SK-N-SH (cell line): ENCODE results near the gene GEMIN7. TPM values are rescaled to one million over a fixed set of nuclear protein-coding genes. Genes with fewer than 3 reads are reported as not detected.

Source experiments
- CTCF ChIA-PET: fragments of 300-600, 350-600 bp; formaldehyde crosslinking; extraction: SDS; loops from one replicate; lab custom pipeline; 2021; lab: Yijun Ruan, JAX
- POLR2A ChIA-PET: fragments of 350-600 bp; sonication (Branson Sonifier 250); formaldehyde crosslinking; extraction: SDS; loops from one replicate; lab custom pipeline; 2020; ENCODE audit warnings: antibody characterized with exemption, inconsistent platforms; lab: Yijun Ruan, JAX
- DNase-seq: peaks from one replicate; pipeline ENCODE4 v3.0.0; 2012
- H2AFZ ChIP-seq: fragments of 200-600 bp; sonication (generic); 2 replicates; pipeline ENCODE4 v1.8.1; 2016; ENCODE audit warnings: antibody characterized with exemption, mild to moderate bottlenecking, low read depth
- H3F3A ChIP-seq: fragments of 200-600 bp; sonication (generic); replicated peaks from 2 replicates; pipeline ENCODE3; 2016; ENCODE audit warnings: antibody characterized with exemption, mild to moderate bottlenecking; ENCODE audit not compliant: insufficient read depth
- H3K27ac ChIP-seq, 2 experiments: fragments of 200-500 bp in 1 of 2; fragments of 200-600 bp in 1 of 2; sonication (Bioruptor generic) in 1 of 2; sonication (generic), shearing (Covaris generic) in 1 of 2; 2 replicates each; pipeline versions ENCODE4 v1.5.1 to v1.6.1; 2014 to 2016; ENCODE audit warnings: low read depth in 2 of 2, inconsistent platforms in 1 of 2, low read length in 1 of 2, mild to moderate bottlenecking in 1 of 2, mixed read lengths in 1 of 2
- H3K27me3 ChIP-seq: fragments of 200-600 bp; sonication (generic), shearing (Covaris generic); 2 replicates; pipeline ENCODE4 v1.6.1; 2016; ENCODE audit warnings: mixed run types; ENCODE audit not compliant: insufficient read depth
- H3K36me3 ChIP-seq, 2 experiments: fragments of 200-500 bp in 1 of 2; fragments of 200-600 bp in 1 of 2; sonication (Bioruptor generic) in 1 of 2; sonication (generic) in 1 of 2; replicated peaks in 1 of 2; 2 replicates each; pipeline versions ENCODE3 to v1.5.1; 2014 to 2016; ENCODE audit warnings: low read length in 1 of 2, mild to moderate bottlenecking in 1 of 2; ENCODE audit not compliant: insufficient read depth in 2 of 2, control insufficient read depth in 1 of 2
- H3K4me1 ChIP-seq, 2 experiments: fragments of 200-500 bp in 1 of 2; fragments of 200-600 bp in 1 of 2; sonication (Bioruptor generic) in 1 of 2; sonication (generic), shearing (Covaris generic) in 1 of 2; 2 replicates each; pipeline versions ENCODE4 v1.5.1 to v1.6.1; 2014 to 2016; ENCODE audit warnings: low read depth in 1 of 2, low read length in 1 of 2, mixed run types in 1 of 2; ENCODE audit not compliant: insufficient read depth in 2 of 2, control insufficient read depth in 1 of 2
- H3K4me2 ChIP-seq: fragments of 200-600 bp; sonication (generic), shearing (Covaris generic); 2 replicates; pipeline ENCODE4 v1.6.1; 2017; ENCODE audit warnings: mixed run types
- H3K4me3 ChIP-seq, 2 experiments: fragments of 200-500 bp in 1 of 2; fragments of 200-600 bp in 1 of 2; sonication (Bioruptor generic) in 1 of 2; sonication (generic), shearing (Covaris generic) in 1 of 2; 2 replicates each; pipeline versions ENCODE4 v1.5.1 to v1.8.1; 2014 to 2016; ENCODE audit warnings: low read depth in 2 of 2, inconsistent platforms in 1 of 2, low read length in 1 of 2, mild to moderate bottlenecking in 1 of 2, mixed read lengths in 1 of 2, moderate library complexity in 1 of 2
- H3K79me2 ChIP-seq: fragments of 200-600 bp; sonication (generic); 2 replicates; pipeline ENCODE4 v1.8.1; 2017; ENCODE audit warnings: mild to moderate bottlenecking; ENCODE audit not compliant: insufficient read depth
- H3K9ac ChIP-seq: fragments of 200-600 bp; sonication (generic); 2 replicates; pipeline ENCODE4 v1.6.1; 2017; ENCODE audit warnings: mixed run types
- H3K9me2 ChIP-seq: fragments of 200-600 bp; sonication (generic); 2 replicates; pipeline ENCODE4 v1.6.1; 2017; ENCODE audit warnings: mixed run types
- H3K9me3 ChIP-seq: fragments of 200-600 bp; sonication (generic); 2 replicates; pipeline ENCODE4 v1.6.1; 2017; ENCODE audit warnings: mixed run types, mild to moderate bottlenecking, moderate library complexity
- H4K20me1 ChIP-seq: fragments of 200-600 bp; sonication (generic); 2 replicates; pipeline ENCODE4 v1.6.1; 2017; ENCODE audit warnings: mild to moderate bottlenecking, mixed run types; ENCODE audit not compliant: insufficient read depth
- CHD2 ChIP-seq: fragments of 150-350 bp; IDR thresholded peaks from 2 replicates; pipeline ENCODE4 v1.6.1; 2018; ENCODE audit warnings: low read length; ENCODE audit not compliant: partially characterized antibody
- CTCF ChIP-seq: fragments of 200-600 bp; sonication (generic); IDR thresholded peaks from 2 replicates; pipeline ENCODE4 v1.6.1; 2017; ENCODE audit warnings: antibody characterized with exemption, mild to moderate bottlenecking, moderate library complexity
- EZH2phosphoT487 ChIP-seq: fragments of 200-600 bp; sonication (generic); IDR thresholded peaks from 2 replicates; pipeline ENCODE4 v1.6.1; 2017; ENCODE audit warnings: low read depth, mixed run types, mild to moderate bottlenecking, antibody characterized with exemption, moderate library complexity, borderline replicate concordance
- GABPA ChIP-seq: IDR thresholded peaks from 2 replicates; pipeline ENCODE4 v1.4.0; 2012; ENCODE audit warnings: low read depth, mild to moderate bottlenecking
- JUND ChIP-seq: IDR thresholded peaks from 2 replicates; pipeline ENCODE4 v1.4.0; 2012
- MXI1 ChIP-seq: IDR thresholded peaks from 2 replicates; pipeline ENCODE4 v1.6.1; 2012; ENCODE audit warnings: mild to moderate bottlenecking, low read depth, low read length, improper control_type of control experiment
- NRF1 ChIP-seq: IDR thresholded peaks from 2 replicates; pipeline ENCODE4 v1.6.1; 2012; ENCODE audit warnings: low read depth, mild to moderate bottlenecking, low read length
- PBX3 ChIP-seq: IDR thresholded peaks from 2 replicates; pipeline ENCODE4; 2012
- POLR2AphosphoS5 ChIP-seq: IDR thresholded peaks from 2 replicates; pipeline ENCODE4 v1.6.1; 2012; ENCODE audit warnings: low read depth, low read length
- RCOR1 ChIP-seq: fragments of 150-350 bp; IDR thresholded peaks from 2 replicates; pipeline ENCODE4 v1.6.1; 2017; ENCODE audit warnings: antibody characterized with exemption, low read length
- RFX5 ChIP-seq: IDR thresholded peaks from 2 replicates; pipeline ENCODE4 v1.6.1; 2012; ENCODE audit warnings: mild to moderate bottlenecking, improper control_type of control experiment, low read length
- TAF1 ChIP-seq: IDR thresholded peaks from 2 replicates; pipeline ENCODE4 v1.6.1; 2012; ENCODE audit warnings: low read depth, mild to moderate bottlenecking, low read length, moderate library complexity, borderline replicate concordance
- TEAD4 ChIP-seq: IDR thresholded peaks from 2 replicates; pipeline ENCODE4 v1.4.0; 2012; ENCODE audit warnings: mild to moderate bottlenecking, borderline replicate concordance; ENCODE audit not compliant: insufficient read depth
- USF1 ChIP-seq: IDR thresholded peaks from 2 replicates; pipeline ENCODE4 v1.4.0; 2012; ENCODE audit warnings: low read depth, borderline replicate concordance
- YY1 ChIP-seq: IDR thresholded peaks from 2 replicates; pipeline ENCODE4 v1.4.0; 2012; ENCODE audit warnings: low read depth, mild to moderate bottlenecking
- WGBS: methylation state at CpG from one replicate; pipeline ENCODE4 v1.1.6; 2017; ENCODE audit warnings: low lambda C conversion rate; 5-methylcytosine and 5-hydroxymethylcytosine counted together
- polyA plus RNA-seq, 3 experiments: library from polyadenylated mRNA; depleted of rRNA; stranded (reverse); fragments of >200 nt; gene quantifications; 2 replicates each; pipeline ENCODE4 v1.2.3, GENCODE V29; 2012
- TF ChIP-seq, protein P1 (sequence below): IDR thresholded peaks from 2 replicates; pipeline ENCODE4 v1.6.1; 2012; ENCODE audit warnings: mild to moderate bottlenecking, low read depth, low read length, moderate library complexity
- TF ChIP-seq, protein P2 (sequence below): IDR thresholded peaks from 2 replicates; pipeline ENCODE4 v1.4.0; 2012; ENCODE audit warnings: low read depth, borderline replicate concordance

The GEMIN7 gene
- polyA plus RNA-seq, 1 of the 3 experiments (the other 2 are of a cell fraction), result 28.7 TPM

DNA sequence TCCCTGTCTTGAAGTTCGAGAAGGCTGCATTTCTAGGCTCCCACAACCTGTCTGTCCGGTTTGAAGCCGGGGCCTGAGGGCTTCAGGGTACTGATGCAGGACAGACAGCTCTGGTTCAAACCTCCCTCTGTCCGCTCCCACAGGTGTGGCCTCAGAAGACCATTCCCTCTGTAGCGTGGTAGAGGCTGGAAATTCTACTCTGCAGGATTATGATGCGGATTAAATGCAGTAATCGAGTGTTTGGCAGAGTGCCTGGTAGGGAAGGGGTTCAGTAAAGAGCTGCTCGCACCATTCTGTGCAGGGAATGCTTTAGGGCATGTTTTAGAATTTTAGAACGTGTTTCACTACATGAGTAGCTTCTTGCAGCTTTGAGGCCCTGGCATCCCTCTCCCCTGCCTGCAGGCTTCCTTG is 44.4 kb downstream of the GEMIN7 start:
- ChIA-PET CTCF (interaction anchor here (1.0 to 1.1 kb wide), 2 partner anchors 15 to 29 kb away, joined by 3 to 4 read pairs; no protein-coding TSS in a partner anchor), POLR2A (no interaction called here)
- Histone ChIP-seq H3K4me2 (no peak overlapping the region), H3K9ac (no peak overlapping the region), H3K79me2 (peaks cover 79% of the 10 kb centered on the region), H3F3A (no peaks in the 10 kb centered on the region), H3K4me1 (peaks cover 0 to 24% of the 10 kb centered on the region in 2 experiments; a peak in 1 of 4 replicates), H3K36me3 (no peaks in the 10 kb centered on the region), H4K20me1 (peaks cover 83% of the 10 kb centered on the region), H3K9me2 (no peaks in the 10 kb centered on the region), H3K9me3 (no peaks in the 10 kb centered on the region), H3K27ac (no peak overlapping the region; a peak in 1 of 4 replicates), H2AFZ (no peak overlapping the region), H3K4me3 (no peak overlapping the region), H3K27me3 (no peaks in the 10 kb centered on the region)
- no peak for DNase-seq
- TF ChIP-seq POLR2AphosphoS5 (no peak), PBX3 (no peak), MXI1 (no peak), USF1 (no peak), TAF1 (no peak), RCOR1 (no peak), EZH2phosphoT487 (no peak), CTCF (no peak), TEAD4 (no peak), CHD2 (no peak), YY1 (no peak), NRF1 (no peak), GABPA (no peak), RFX5 (no peak), JUND (no peak)
- TF ChIP-seq, protein P1, sequence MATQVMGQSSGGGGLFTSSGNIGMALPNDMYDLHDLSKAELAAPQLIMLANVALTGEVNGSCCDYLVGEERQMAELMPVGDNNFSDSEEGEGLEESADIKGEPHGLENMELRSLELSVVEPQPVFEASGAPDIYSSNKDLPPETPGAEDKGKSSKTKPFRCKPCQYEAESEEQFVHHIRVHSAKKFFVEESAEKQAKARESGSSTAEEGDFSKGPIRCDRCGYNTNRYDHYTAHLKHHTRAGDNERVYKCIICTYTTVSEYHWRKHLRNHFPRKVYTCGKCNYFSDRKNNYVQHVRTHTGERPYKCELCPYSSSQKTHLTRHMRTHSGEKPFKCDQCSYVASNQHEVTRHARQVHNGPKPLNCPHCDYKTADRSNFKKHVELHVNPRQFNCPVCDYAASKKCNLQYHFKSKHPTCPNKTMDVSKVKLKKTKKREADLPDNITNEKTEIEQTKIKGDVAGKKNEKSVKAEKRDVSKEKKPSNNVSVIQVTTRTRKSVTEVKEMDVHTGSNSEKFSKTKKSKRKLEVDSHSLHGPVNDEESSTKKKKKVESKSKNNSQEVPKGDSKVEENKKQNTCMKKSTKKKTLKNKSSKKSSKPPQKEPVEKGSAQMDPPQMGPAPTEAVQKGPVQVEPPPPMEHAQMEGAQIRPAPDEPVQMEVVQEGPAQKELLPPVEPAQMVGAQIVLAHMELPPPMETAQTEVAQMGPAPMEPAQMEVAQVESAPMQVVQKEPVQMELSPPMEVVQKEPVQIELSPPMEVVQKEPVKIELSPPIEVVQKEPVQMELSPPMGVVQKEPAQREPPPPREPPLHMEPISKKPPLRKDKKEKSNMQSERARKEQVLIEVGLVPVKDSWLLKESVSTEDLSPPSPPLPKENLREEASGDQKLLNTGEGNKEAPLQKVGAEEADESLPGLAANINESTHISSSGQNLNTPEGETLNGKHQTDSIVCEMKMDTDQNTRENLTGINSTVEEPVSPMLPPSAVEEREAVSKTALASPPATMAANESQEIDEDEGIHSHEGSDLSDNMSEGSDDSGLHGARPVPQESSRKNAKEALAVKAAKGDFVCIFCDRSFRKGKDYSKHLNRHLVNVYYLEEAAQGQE, result no peak
- TF ChIP-seq, protein P2, sequence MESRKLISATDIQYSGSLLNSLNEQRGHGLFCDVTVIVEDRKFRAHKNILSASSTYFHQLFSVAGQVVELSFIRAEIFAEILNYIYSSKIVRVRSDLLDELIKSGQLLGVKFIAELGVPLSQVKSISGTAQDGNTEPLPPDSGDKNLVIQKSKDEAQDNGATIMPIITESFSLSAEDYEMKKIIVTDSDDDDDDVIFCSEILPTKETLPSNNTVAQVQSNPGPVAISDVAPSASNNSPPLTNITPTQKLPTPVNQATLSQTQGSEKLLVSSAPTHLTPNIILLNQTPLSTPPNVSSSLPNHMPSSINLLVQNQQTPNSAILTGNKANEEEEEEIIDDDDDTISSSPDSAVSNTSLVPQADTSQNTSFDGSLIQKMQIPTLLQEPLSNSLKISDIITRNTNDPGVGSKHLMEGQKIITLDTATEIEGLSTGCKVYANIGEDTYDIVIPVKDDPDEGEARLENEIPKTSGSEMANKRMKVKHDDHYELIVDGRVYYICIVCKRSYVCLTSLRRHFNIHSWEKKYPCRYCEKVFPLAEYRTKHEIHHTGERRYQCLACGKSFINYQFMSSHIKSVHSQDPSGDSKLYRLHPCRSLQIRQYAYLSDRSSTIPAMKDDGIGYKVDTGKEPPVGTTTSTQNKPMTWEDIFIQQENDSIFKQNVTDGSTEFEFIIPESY, result no peak
- WGBS, result 87% methylated on average over 9 of the region's 9 CpGs
